Measurements from ENCODE around the gene DERL3. TPM values are rescaled to one million over a fixed set of nuclear protein-coding genes. Genes with fewer than 3 reads are reported as not detected.
A peak's percentile ranks its signal among the peaks of the same experiment; 100 is the strongest.

The DERL3 gene
- total and polyA plus RNA-seq, 11 donors: 0.24 to 12.7 (median 1.7) TPM

- H3K4me3 ChIP-seq: no peak overlapping the region
- no peak overlapping the region for H3K27ac ChIP-seq
- H3K36me3 ChIP-seq: peaks cover 0 to 73% (median 59%) of the 10 kb centered on the region in 9 donors
- no peaks in the 10 kb centered on the region for H3K27me3 ChIP-seq
- TF ChIP-seq CTCF (IDR thresholded peaks at IDR 0.05): no peak
- no peak for TF ChIP-seq POLR2A (IDR thresholded peaks at IDR 0.05)
- WGBS, 4 donors: 73 to 92% (median 81%) methylated on average over 5 to 8 of the region's 8 CpGs
- intact Hi-C loops (cut with DNase I): no loop called here
- ATAC-seq: no peak
- peak in 1 of 5 donors; percentile 8 for DNase-seq
- H3K4me1 ChIP-seq: peaks cover 4 to 40% (median 29%) of the 10 kb centered on the region in 12 donors
- no peaks in the 10 kb centered on the region for H3K9me3 ChIP-seq
Observed at GRCh38 chr22:23793326-23793725, 45.5 kb downstream of the DERL3 start.

- no peak overlapping the region for H3K4me3 ChIP-seq
- DNase-seq (peak in 1 of 5 donors; percentile 42), ATAC-seq (peak in 1 of 4 donors; percentile 23)
- peaks cover 8 to 48% (median 38%) of the 10 kb centered on the region in 12 donors for H3K4me1 ChIP-seq
- H3K27me3 ChIP-seq: no peaks in the 10 kb centered on the region
- TF ChIP-seq CTCF (IDR thresholded peaks at IDR 0.05) (no peak), POLR2A (IDR thresholded peaks at IDR 0.05) (no peak)
- peaks cover 0 to 61% (median 51%) of the 10 kb centered on the region in 9 donors for H3K36me3 ChIP-seq
- 79 to 88% (median 85%) methylated on average over 23 to 25 of the region's 25 CpGs for WGBS, 4 donors
- H3K27ac ChIP-seq: peak overlapping the region in 1 of 12 donors; percentile 50
- intact Hi-C loops (cut with DNase I): no loop called here
- no peaks in the 10 kb centered on the region for H3K9me3 ChIP-seq
Observed at GRCh38 chr22:23791738-23792645, 46.8 kb downstream of the DERL3 start.

GRCh38 chr22:23790819-23791737 is 47.7 kb downstream of the DERL3 start:
- DNase-seq (peak in 4 of 5 donors; percentile 41 to 73 (median 51)), ATAC-seq (no peak)
- intact Hi-C loops (cut with DNase I): no loop called here
- 62 to 74% (median 65%) methylated on average over 11 of the region's 11 CpGs for WGBS, 4 donors
- Histone ChIP-seq H3K27me3 (no peaks in the 10 kb centered on the region), H3K27ac (peak overlapping the region in 3 of 12 donors; percentile 19 to 50 (median 47)), H3K4me1 (peaks cover 8 to 54% (median 45%) of the 10 kb centered on the region in 12 donors), H3K9me3 (no peaks in the 10 kb centered on the region), H3K4me3 (no peak overlapping the region), H3K36me3 (peaks cover 0 to 53% (median 44%) of the 10 kb centered on the region in 9 donors)
- TF ChIP-seq CTCF (IDR thresholded peaks at IDR 0.05): no peak
- TF ChIP-seq POLR2A (IDR thresholded peaks at IDR 0.05): no peak

All from heart left ventricle (tissue), 16 donors.